ENCODE data around the gene PTPRK. TPM values are rescaled to one million over a fixed set of nuclear protein-coding genes. Genes with fewer than 3 reads are reported as not detected.

Gene PTPRK
- total and polyA plus RNA-seq, 2 of the 8 experiments (the other 6 are each of a cell fraction or from before 2014, with no cell fraction given) = 11.4 to 47.3 TPM

DNA sequence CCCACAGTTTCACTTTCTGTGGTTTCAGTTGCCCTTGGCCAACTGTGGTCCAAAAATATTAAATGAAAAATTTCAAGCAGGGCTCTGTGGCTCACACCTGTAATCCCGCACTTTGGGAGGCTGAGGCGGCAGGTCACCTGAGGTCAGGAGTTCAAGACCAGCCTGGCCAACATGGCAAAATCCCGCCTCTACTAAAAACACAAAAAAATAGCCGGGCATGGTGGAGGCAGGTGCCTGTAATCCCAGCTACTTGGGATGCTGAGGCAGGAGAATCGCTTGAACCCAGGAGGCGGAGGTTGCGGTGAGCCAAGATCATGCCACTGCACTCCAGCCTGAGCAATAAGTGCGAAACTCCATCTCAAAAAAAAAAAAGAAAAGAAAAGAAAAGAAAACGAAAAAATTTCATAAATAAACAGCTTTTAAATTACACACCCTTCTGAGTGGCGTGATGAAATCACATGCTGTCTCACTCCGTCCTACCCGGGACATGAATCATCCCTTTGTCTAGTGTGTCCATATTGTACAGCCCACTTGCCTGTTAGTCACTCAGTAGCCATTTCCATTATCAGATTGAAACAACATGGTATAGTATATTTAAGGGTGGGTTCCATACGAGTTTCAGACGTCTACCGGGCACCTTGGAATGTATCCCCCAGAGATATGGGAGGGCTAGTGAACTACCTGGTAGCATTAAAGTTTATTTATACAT, 11.7 kb downstream of the PTPRK start:
- Histone ChIP-seq H3K27me3 (replicated peaks in 1 of 4; ENCODE audit: control insufficient read depth in 3 of 4, extremely low read depth in 1 of 4, insufficient read depth in 3 of 4, low read length in 3 of 4) (no peaks in the 10 kb centered on the region), H3K27ac (ENCODE audit: low read depth, low read length) (no peak overlapping the region), H2BK5ac (ENCODE audit: low read depth, low read length) (no peak overlapping the region), H3K79me1 (ENCODE audit: low read depth, low read length) (peaks cover 5% of the 10 kb centered on the region), H4K91ac (replicated peaks; ENCODE audit: insufficient read length, low read length) (no peak overlapping the region), H2BK20ac (ENCODE audit: low read length) (no peak overlapping the region), H4K20me1 (replicated peaks in 1 of 2; ENCODE audit: control insufficient read depth in 1 of 2, insufficient read depth in 2 of 2, low read length in 2 of 2) (peaks cover 3 to 7% of the 10 kb centered on the region in 2 experiments), H3K9ac (replicated peaks in 1 of 4; ENCODE audit: extremely low read depth in 1 of 4, low read depth in 3 of 4, low read length in 3 of 4) (no peak overlapping the region), H3K14ac (ENCODE audit: insufficient read length) (no peak overlapping the region), H3K79me2 (ENCODE audit: control insufficient read depth in 1 of 2, insufficient read depth in 2 of 2, low read length in 2 of 2) (peaks cover 7 to 95% of the 10 kb centered on the region in 2 experiments; a peak in 3 of 4 replicates), H3K23ac (ENCODE audit: insufficient read length) (no peak overlapping the region), H3K56ac (replicated peaks; ENCODE audit: insufficient read length, low read depth, low read length) (no peak overlapping the region), H3K18ac (ENCODE audit: extremely low read depth, low read length) (no peak overlapping the region), H2BK15ac (ENCODE audit: low read length) (no peak overlapping the region), H3K4me2 (ENCODE audit: insufficient read depth in 1 of 2, low read depth in 2 of 2, low read length in 2 of 2) (no peak overlapping the region), H3K9me3 (ENCODE audit: insufficient read depth in 2 of 2, low read depth in 1 of 2, low read length in 1 of 2) (no peaks in the 10 kb centered on the region), H4K8ac (ENCODE audit: extremely low read depth, insufficient read depth, low read length) (no peak overlapping the region), H3K4me1 (replicated peaks in 1 of 4; ENCODE audit: control insufficient read depth in 3 of 4, insufficient read depth in 4 of 4, low read length in 3 of 4) (peaks cover 3 to 10% (median 8%) of the 10 kb centered on the region in 4 experiments; a peak in 5 of 7 replicates), H2AK5ac (ENCODE audit: low read depth, low read length) (no peak overlapping the region), H2BK12ac (ENCODE audit: low read depth, low read length) (no peak overlapping the region), H3K23me2 (ENCODE audit: low read depth, low read length) (no peaks in the 10 kb centered on the region), H3K4ac (replicated peaks; ENCODE audit: insufficient read length, low read depth, low read length) (no peak overlapping the region), H2AFZ (ENCODE audit: low read length) (no peak overlapping the region), H2BK120ac (replicated peaks; ENCODE audit: low read depth, low read length) (no peak overlapping the region), H4K5ac (ENCODE audit: insufficient read length, low read depth, low read length) (no peak overlapping the region), H3K4me3 (ENCODE audit: extremely low read depth in 1 of 4, insufficient read depth in 2 of 4, low read depth in 3 of 4, low read length in 4 of 4) (no peak overlapping the region), H3K36me3 (ENCODE audit: control insufficient read depth in 2 of 4, insufficient read depth in 4 of 4, low read length in 3 of 4) (no peaks in the 10 kb centered on the region)
- no peak for FAIRE-seq
- ChIA-PET POLR2A (ENCODE audit: partially characterized antibody) (interaction anchor here (1.5 kb wide), 1 partner anchor 11 kb away, joined by 4 read pairs; the partner anchor contains the start of gene PTPRK), CTCF (ENCODE audit: partially characterized antibody) (no interaction called here)
- no peak for DNase-seq (ENCODE audit: low read depth in 1 of 2, low spot score in 2 of 2)
- WGBS, 2 experiments (ENCODE audit: extremely low coverage in 1 of 2, insufficient coverage in 1 of 2, insufficient read length in 1 of 2, insufficient replicate concordance in 2 of 2, low coverage in 1 of 2, low lambda C conversion rate in 2 of 2, missing lambda C conversion rate in 1 of 2) = 94% methylated on average over 15 of the region's 15 CpGs; no CpG with 5 or more reads in 1 of the 2 experiments
- no peak for TF ChIP-seq CREB1 (IDR thresholded peaks at IDR 0.05)
- TF ChIP-seq TAF1 (IDR thresholded peaks at IDR 0.05; ENCODE audit: low read depth, low read length) = no peak
- TF ChIP-seq EP300 (IDR thresholded peaks at IDR 0.05; ENCODE audit: borderline replicate concordance in 1 of 2, low read depth in 2 of 2, low read length in 2 of 2) = no peak
- TF ChIP-seq, protein P1, sequence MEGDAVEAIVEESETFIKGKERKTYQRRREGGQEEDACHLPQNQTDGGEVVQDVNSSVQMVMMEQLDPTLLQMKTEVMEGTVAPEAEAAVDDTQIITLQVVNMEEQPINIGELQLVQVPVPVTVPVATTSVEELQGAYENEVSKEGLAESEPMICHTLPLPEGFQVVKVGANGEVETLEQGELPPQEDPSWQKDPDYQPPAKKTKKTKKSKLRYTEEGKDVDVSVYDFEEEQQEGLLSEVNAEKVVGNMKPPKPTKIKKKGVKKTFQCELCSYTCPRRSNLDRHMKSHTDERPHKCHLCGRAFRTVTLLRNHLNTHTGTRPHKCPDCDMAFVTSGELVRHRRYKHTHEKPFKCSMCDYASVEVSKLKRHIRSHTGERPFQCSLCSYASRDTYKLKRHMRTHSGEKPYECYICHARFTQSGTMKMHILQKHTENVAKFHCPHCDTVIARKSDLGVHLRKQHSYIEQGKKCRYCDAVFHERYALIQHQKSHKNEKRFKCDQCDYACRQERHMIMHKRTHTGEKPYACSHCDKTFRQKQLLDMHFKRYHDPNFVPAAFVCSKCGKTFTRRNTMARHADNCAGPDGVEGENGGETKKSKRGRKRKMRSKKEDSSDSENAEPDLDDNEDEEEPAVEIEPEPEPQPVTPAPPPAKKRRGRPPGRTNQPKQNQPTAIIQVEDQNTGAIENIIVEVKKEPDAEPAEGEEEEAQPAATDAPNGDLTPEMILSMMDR (IDR thresholded peaks at IDR 0.05; ENCODE audit: control extremely low read depth in 1 of 3, insufficient read depth in 1 of 3, low read depth in 1 of 3, low read length in 3 of 3) = no peak
- TF ChIP-seq, protein P2, sequence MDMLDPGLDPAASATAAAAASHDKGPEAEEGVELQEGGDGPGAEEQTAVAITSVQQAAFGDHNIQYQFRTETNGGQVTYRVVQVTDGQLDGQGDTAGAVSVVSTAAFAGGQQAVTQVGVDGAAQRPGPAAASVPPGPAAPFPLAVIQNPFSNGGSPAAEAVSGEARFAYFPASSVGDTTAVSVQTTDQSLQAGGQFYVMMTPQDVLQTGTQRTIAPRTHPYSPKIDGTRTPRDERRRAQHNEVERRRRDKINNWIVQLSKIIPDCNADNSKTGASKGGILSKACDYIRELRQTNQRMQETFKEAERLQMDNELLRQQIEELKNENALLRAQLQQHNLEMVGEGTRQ (IDR thresholded peaks at IDR 0.05; ENCODE audit: low read length) = no peak
- no peak for TF ChIP-seq NRF1 (IDR thresholded peaks at IDR 0.05; ENCODE audit: low read depth, low read length)
- no peak for TF ChIP-seq ZNF274 (IDR thresholded peaks at IDR 0.05; ENCODE audit: borderline replicate concordance, extremely low read depth, low read length)
- no peak for TF ChIP-seq POLR2AphosphoS5 (IDR thresholded peaks at IDR 0.05; ENCODE audit: low read depth, low read length)
- no peak for TF ChIP-seq BACH1 (IDR thresholded peaks at IDR 0.05; ENCODE audit: low read length)
